Measurements from ENCODE around the gene ZNF232. TPM values are rescaled to one million over a fixed set of nuclear protein-coding genes. Genes with fewer than 3 reads are reported as not detected.
"Not testable (repeated sequence)": the region's sequence is repeated elsewhere in the genome, so short reads cannot be mapped to it uniquely, and the experiment has no call there.

ZNF232 gene
- total RNA-seq = 1 to 10 TPM; 7.1 to 7.8 TPM
- 1 to 10 TPM; 5.9 to 6.1 TPM for polyA plus RNA-seq
- long read RNA-seq, donor 1, partial matches to known transcripts = 1 of 14 reads
- long read RNA-seq, donor 1, other reads (novel, unspliced or antisense) = 12 of 14 reads
- long read RNA-seq, donor 2, partial matches to known transcripts = 1 of 2 reads
- long read RNA-seq, donor 2, other reads (novel, unspliced or antisense) = 1 of 2 reads

GRCh38 chr17:5111402-5112204, at the start of gene ZNF232:
ZNF232 (minus strand) TSS chr17:5111878; CDS start chr17:5111822, 56 bp downstream.
- DNase-seq = peak; percentile 96 to 98
- peak within 1 kb of the TSS; percentile 17 to 81 for H3K27ac ChIP-seq (ENCODE audit: low read depth in 1 of 2, low read length in 2 of 2)
- H3K4me3 ChIP-seq (ENCODE audit: low read length in 2 of 2) = peak within 1 kb of the TSS; percentile 59 to 74
- peaks cover 5% of the 10 kb centered on the region for H3K9me3 ChIP-seq (ENCODE audit: control insufficient read depth, low read length)
- no peaks in the 10 kb centered on the region for H3K27me3 ChIP-seq (ENCODE audit: control insufficient read depth in 1 of 2, insufficient read depth in 2 of 2, low read length in 1 of 2)
- ATAC-seq (ENCODE audit: low FRiP score) = peak; percentile 96
- H3K4me1 ChIP-seq (ENCODE audit: control insufficient read depth in 1 of 2, insufficient read depth in 2 of 2, low read length in 2 of 2) = no peaks in the 10 kb centered on the region
- intact Hi-C loops (cut with DNase I) = no loop called here
- H3K36me3 ChIP-seq (ENCODE audit: control insufficient read depth in 1 of 2, insufficient read depth in 2 of 2, low read length in 1 of 2) = peaks cover 0 to 6% of the 10 kb centered on the region in 2 donors
- 1% methylated on average over 64 to 69 of the region's 69 CpGs for WGBS, 2 donors

- H3K27me3 ChIP-seq (ENCODE audit: control insufficient read depth in 1 of 2, insufficient read depth in 2 of 2, low read length in 1 of 2); H3K36me3 ChIP-seq (ENCODE audit: control insufficient read depth in 1 of 2, insufficient read depth in 2 of 2, low read length in 1 of 2); H3K4me1 ChIP-seq (ENCODE audit: control insufficient read depth in 1 of 2, insufficient read depth in 2 of 2, low read length in 2 of 2); H3K27ac ChIP-seq (ENCODE audit: low read depth in 1 of 2, low read length in 2 of 2); DNase-seq; ATAC-seq (ENCODE audit: low FRiP score); H3K4me3 ChIP-seq (ENCODE audit: low read length in 2 of 2); intact Hi-C loops (cut with DNase I); H3K9me3 ChIP-seq (ENCODE audit: control insufficient read depth, low read length): not testable (repeated sequence)
- 64 to 93% methylated on average over 1 of the region's 1 CpG for WGBS, 2 donors
These were observed 49.0 kb upstream of the ZNF232 start for GRCh38 chr17:5160702-5161101.

GRCh38 chr17:5146122-5146521, 34.4 kb upstream of the ZNF232 start:
- H3K4me1 ChIP-seq (ENCODE audit: control insufficient read depth in 1 of 2, insufficient read depth in 2 of 2, low read length in 2 of 2); ATAC-seq (ENCODE audit: low FRiP score); H3K36me3 ChIP-seq (ENCODE audit: control insufficient read depth in 1 of 2, insufficient read depth in 2 of 2, low read length in 1 of 2); H3K27ac ChIP-seq (ENCODE audit: low read depth in 1 of 2, low read length in 2 of 2); DNase-seq; H3K9me3 ChIP-seq (ENCODE audit: control insufficient read depth, low read length); H3K4me3 ChIP-seq (ENCODE audit: low read length in 2 of 2); intact Hi-C loops (cut with DNase I); H3K27me3 ChIP-seq (ENCODE audit: control insufficient read depth in 1 of 2, insufficient read depth in 2 of 2, low read length in 1 of 2): not testable (repeated sequence)
- WGBS, 2 donors = 77 to 82% methylated on average over 1 of the region's 1 CpG

- H3K4me3 ChIP-seq (ENCODE audit: low read length in 2 of 2); H3K4me1 ChIP-seq (ENCODE audit: control insufficient read depth in 1 of 2, insufficient read depth in 2 of 2, low read length in 2 of 2); H3K36me3 ChIP-seq (ENCODE audit: control insufficient read depth in 1 of 2, insufficient read depth in 2 of 2, low read length in 1 of 2); DNase-seq; H3K9me3 ChIP-seq (ENCODE audit: control insufficient read depth, low read length); ATAC-seq (ENCODE audit: low FRiP score); intact Hi-C loops (cut with DNase I); H3K27ac ChIP-seq (ENCODE audit: low read depth in 1 of 2, low read length in 2 of 2); H3K27me3 ChIP-seq (ENCODE audit: control insufficient read depth in 1 of 2, insufficient read depth in 2 of 2, low read length in 1 of 2): not testable (repeated sequence)
- WGBS, 2 donors = 86 to 87% methylated on average over 11 to 15 of the region's 18 CpGs
These were observed 31.2 kb upstream of the ZNF232 start for GRCh38 chr17:5142877-5143276.

GRCh38 chr17:5139458-5139732, 27.7 kb upstream of the ZNF232 start:
- no peak overlapping the region for H3K4me3 ChIP-seq (ENCODE audit: low read length in 2 of 2)
- WGBS, 2 donors = 84 to 88% methylated on average over 5 of the region's 5 CpGs
- H3K27me3 ChIP-seq (ENCODE audit: control insufficient read depth in 1 of 2, insufficient read depth in 2 of 2, low read length in 1 of 2) = no peaks in the 10 kb centered on the region
- no peaks in the 10 kb centered on the region for H3K4me1 ChIP-seq (ENCODE audit: control insufficient read depth in 1 of 2, insufficient read depth in 2 of 2, low read length in 2 of 2)
- ATAC-seq (ENCODE audit: low FRiP score) = no peak
- H3K9me3 ChIP-seq (ENCODE audit: control insufficient read depth, low read length) = no peaks in the 10 kb centered on the region
- no peak overlapping the region for H3K27ac ChIP-seq (ENCODE audit: low read depth in 1 of 2, low read length in 2 of 2)
- intact Hi-C loops (cut with DNase I) = no loop called here
- no peak for DNase-seq
- no peaks in the 10 kb centered on the region for H3K36me3 ChIP-seq (ENCODE audit: control insufficient read depth in 1 of 2, insufficient read depth in 2 of 2, low read length in 1 of 2)

GRCh38 chr17:5138616-5139457, 27.2 kb upstream of the ZNF232 start:
- H3K4me1 ChIP-seq (ENCODE audit: control insufficient read depth in 1 of 2, insufficient read depth in 2 of 2, low read length in 2 of 2) = no peaks in the 10 kb centered on the region
- intact Hi-C loops (cut with DNase I) = no loop called here
- DNase-seq = peak in 1 of 2 donors; percentile 59
- no peaks in the 10 kb centered on the region for H3K36me3 ChIP-seq (ENCODE audit: control insufficient read depth in 1 of 2, insufficient read depth in 2 of 2, low read length in 1 of 2)
- no peak overlapping the region for H3K4me3 ChIP-seq (ENCODE audit: low read length in 2 of 2)
- WGBS, 2 donors = 87 to 93% methylated on average over 23 to 24 of the region's 24 CpGs
- H3K9me3 ChIP-seq (ENCODE audit: control insufficient read depth, low read length) = no peaks in the 10 kb centered on the region
- H3K27me3 ChIP-seq (ENCODE audit: control insufficient read depth in 1 of 2, insufficient read depth in 2 of 2, low read length in 1 of 2) = no peaks in the 10 kb centered on the region
- H3K27ac ChIP-seq (ENCODE audit: low read depth in 1 of 2, low read length in 2 of 2) = no peak overlapping the region
- ATAC-seq (ENCODE audit: low FRiP score) = no peak

GRCh38 chr17:5138198-5138544, 26.5 kb upstream of the ZNF232 start:
- H3K4me3 ChIP-seq (ENCODE audit: low read length in 2 of 2); intact Hi-C loops (cut with DNase I); H3K27ac ChIP-seq (ENCODE audit: low read depth in 1 of 2, low read length in 2 of 2); H3K9me3 ChIP-seq (ENCODE audit: control insufficient read depth, low read length); DNase-seq; H3K4me1 ChIP-seq (ENCODE audit: control insufficient read depth in 1 of 2, insufficient read depth in 2 of 2, low read length in 2 of 2); H3K36me3 ChIP-seq (ENCODE audit: control insufficient read depth in 1 of 2, insufficient read depth in 2 of 2, low read length in 1 of 2); ATAC-seq (ENCODE audit: low FRiP score); H3K27me3 ChIP-seq (ENCODE audit: control insufficient read depth in 1 of 2, insufficient read depth in 2 of 2, low read length in 1 of 2): not testable (repeated sequence)
- 92 to 93% methylated on average over 9 of the region's 9 CpGs for WGBS, 2 donors

GRCh38 chr17:5137511-5138197, 26.0 kb upstream of the ZNF232 start:
- intact Hi-C loops (cut with DNase I); H3K27me3 ChIP-seq (ENCODE audit: control insufficient read depth in 1 of 2, insufficient read depth in 2 of 2, low read length in 1 of 2); DNase-seq; H3K4me3 ChIP-seq (ENCODE audit: low read length in 2 of 2); H3K27ac ChIP-seq (ENCODE audit: low read depth in 1 of 2, low read length in 2 of 2); H3K36me3 ChIP-seq (ENCODE audit: control insufficient read depth in 1 of 2, insufficient read depth in 2 of 2, low read length in 1 of 2); H3K4me1 ChIP-seq (ENCODE audit: control insufficient read depth in 1 of 2, insufficient read depth in 2 of 2, low read length in 2 of 2); H3K9me3 ChIP-seq (ENCODE audit: control insufficient read depth, low read length); ATAC-seq (ENCODE audit: low FRiP score): not testable (repeated sequence)
- 87 to 92% methylated on average over 13 to 15 of the region's 15 CpGs for WGBS, 2 donors
